Measurements from ENCODE around the gene RAD54L2. TPM values are rescaled to one million over a fixed set of nuclear protein-coding genes. Genes with fewer than 3 reads are reported as not detected.

Gene RAD54L2
- polyA plus RNA-seq, 3 donors = 3.6 to 7.3 (median 3.6) TPM

DNA sequence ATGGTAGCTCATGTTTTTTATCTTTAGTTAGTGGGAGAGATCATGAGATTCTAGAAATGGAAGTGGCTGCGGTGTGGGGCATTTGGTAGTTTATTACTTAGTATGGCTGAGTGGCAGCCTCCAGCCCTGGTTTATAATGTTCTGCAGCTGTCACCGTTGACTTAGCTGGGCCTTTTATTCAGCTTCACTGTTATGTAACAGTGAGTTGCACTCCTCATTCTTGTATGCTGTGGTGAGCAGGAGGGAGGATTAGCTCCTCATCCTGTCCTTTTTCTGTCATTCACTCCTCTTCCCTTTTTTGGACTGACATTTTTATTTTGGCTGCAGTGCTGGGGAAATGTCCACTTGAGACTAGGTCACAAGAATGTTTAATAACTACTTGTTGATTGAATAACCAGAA, 29.5 kb downstream of the RAD54L2 start:
- no peak overlapping the region for H2AFZ ChIP-seq (ENCODE audit: insufficient read depth, low read depth, low read length, poor library complexity, severe bottlenecking)
- intact Hi-C loops (cut with micrococcal nuclease) = no loop called here
- no peaks in the 10 kb centered on the region for H3K27me3 ChIP-seq (ENCODE audit: control insufficient read depth in 2 of 2, insufficient read depth in 2 of 2, low read length in 2 of 2)
- H3K79me2 ChIP-seq (ENCODE audit: insufficient read depth, low read length) = peaks cover 7% of the 10 kb centered on the region
- H3K4me3 ChIP-seq (replicated peaks in 1 of 3; ENCODE audit: low read depth in 2 of 3, low read length in 3 of 3) = no peak overlapping the region
- DNase-seq = peak in 1 of 3 donors; percentile 1
- H3K4me1 ChIP-seq (ENCODE audit: control insufficient read depth in 1 of 2, insufficient read depth in 2 of 2, low read length in 2 of 2) = peaks cover 20% of the 10 kb centered on the region in 2 donors
- Mint-ChIP-seq H3K27me3 (ENCODE audit: low read depth in 3 of 3) (peaks cover 0 to 1% (median 0%) of the 10 kb centered on the region in 3 donors), H3K4me3 (no peak overlapping the region), H3K36me3 (peaks cover 10 to 28% of the 10 kb centered on the region in 2 donors), H3K9me3 (peaks cover 0 to 2% (median 0%) of the 10 kb centered on the region in 7 donors), H3K27ac (peak overlapping the region in 6 of 7 donors; percentile 37 to 81 (median 59)), H3K4me1 (peaks cover 29% of the 10 kb centered on the region)
- 0% methylated on average over 1 of the region's 2 CpGs for WGBS (ENCODE audit: insufficient coverage)
- H3K4me2 ChIP-seq (replicated peaks; ENCODE audit: extremely low read depth, low read length, poor library complexity, severe bottlenecking) = no peak overlapping the region
- TF ChIP-seq, protein P1, sequence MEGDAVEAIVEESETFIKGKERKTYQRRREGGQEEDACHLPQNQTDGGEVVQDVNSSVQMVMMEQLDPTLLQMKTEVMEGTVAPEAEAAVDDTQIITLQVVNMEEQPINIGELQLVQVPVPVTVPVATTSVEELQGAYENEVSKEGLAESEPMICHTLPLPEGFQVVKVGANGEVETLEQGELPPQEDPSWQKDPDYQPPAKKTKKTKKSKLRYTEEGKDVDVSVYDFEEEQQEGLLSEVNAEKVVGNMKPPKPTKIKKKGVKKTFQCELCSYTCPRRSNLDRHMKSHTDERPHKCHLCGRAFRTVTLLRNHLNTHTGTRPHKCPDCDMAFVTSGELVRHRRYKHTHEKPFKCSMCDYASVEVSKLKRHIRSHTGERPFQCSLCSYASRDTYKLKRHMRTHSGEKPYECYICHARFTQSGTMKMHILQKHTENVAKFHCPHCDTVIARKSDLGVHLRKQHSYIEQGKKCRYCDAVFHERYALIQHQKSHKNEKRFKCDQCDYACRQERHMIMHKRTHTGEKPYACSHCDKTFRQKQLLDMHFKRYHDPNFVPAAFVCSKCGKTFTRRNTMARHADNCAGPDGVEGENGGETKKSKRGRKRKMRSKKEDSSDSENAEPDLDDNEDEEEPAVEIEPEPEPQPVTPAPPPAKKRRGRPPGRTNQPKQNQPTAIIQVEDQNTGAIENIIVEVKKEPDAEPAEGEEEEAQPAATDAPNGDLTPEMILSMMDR (IDR thresholded peaks at IDR 0.05) = no peak
- H3K9me3 ChIP-seq (replicated peaks in 1 of 2; ENCODE audit: control insufficient read depth in 1 of 2, insufficient read depth in 1 of 2, low read length in 2 of 2) = no peaks in the 10 kb centered on the region
- H4K20me1 ChIP-seq (ENCODE audit: insufficient read depth, low read length) = peaks cover 5% of the 10 kb centered on the region
- H3K9ac ChIP-seq (ENCODE audit: insufficient read depth, low read length, poor library complexity, severe bottlenecking) = no peak overlapping the region
- H3K36me3 ChIP-seq (replicated peaks in 1 of 2; ENCODE audit: control insufficient read depth in 1 of 2, insufficient read depth in 2 of 2, low read length in 2 of 2) = peaks cover under 1 to 32% of the 10 kb centered on the region in 2 donors
- H3K27ac ChIP-seq (ENCODE audit: low read depth in 1 of 2, low read length in 2 of 2) = peak overlapping the region in 1 of 2 donors; percentile 58

DNA sequence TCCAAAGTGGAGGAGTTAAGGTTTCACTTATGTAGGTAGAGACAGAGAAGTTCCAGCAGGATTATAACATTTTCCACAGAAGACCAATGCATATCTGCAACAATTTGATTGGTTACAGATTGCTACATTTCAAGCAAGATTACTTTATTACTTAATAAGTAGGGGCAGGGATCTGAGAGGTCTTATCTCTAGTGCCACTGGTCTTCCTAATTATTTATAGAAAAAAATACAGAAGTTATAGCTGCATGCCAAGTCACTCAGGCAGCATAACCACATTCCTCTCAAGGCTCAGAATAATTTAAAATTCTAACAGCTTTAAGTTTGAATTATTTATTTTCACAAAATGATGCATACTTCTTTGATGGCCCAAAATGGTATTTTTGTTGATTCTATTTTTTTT, 30.5 kb downstream of the RAD54L2 start:
- peak overlapping the region in 1 of 7 donors; percentile 41 for H3K27ac Mint-ChIP-seq
- H3K4me3 ChIP-seq (replicated peaks in 1 of 3; ENCODE audit: low read depth in 2 of 3, low read length in 3 of 3) = no peak overlapping the region

More for the DNA sequence above, 30.5 kb downstream of the RAD54L2 start:
- peaks cover 0 to 3% (median 0%) of the 10 kb centered on the region in 3 donors for H3K27me3 Mint-ChIP-seq (ENCODE audit: low read depth in 3 of 3)
- intact Hi-C loops (cut with micrococcal nuclease) = no loop called here
- H3K9me3 Mint-ChIP-seq = peaks cover 0 to 2% (median 0%) of the 10 kb centered on the region in 7 donors
- Histone ChIP-seq H3K4me1 (ENCODE audit: control insufficient read depth in 1 of 2, insufficient read depth in 2 of 2, low read length in 2 of 2) (peaks cover 20% of the 10 kb centered on the region in 2 donors), H3K27ac (ENCODE audit: low read depth in 1 of 2, low read length in 2 of 2) (peak overlapping the region in 1 of 2 donors; percentile 58), H3K27me3 (ENCODE audit: control insufficient read depth in 2 of 2, insufficient read depth in 2 of 2, low read length in 2 of 2) (no peaks in the 10 kb centered on the region), H3K4me2 (replicated peaks; ENCODE audit: extremely low read depth, low read length, poor library complexity, severe bottlenecking) (no peak overlapping the region), H2AFZ (ENCODE audit: insufficient read depth, low read depth, low read length, poor library complexity, severe bottlenecking) (no peak overlapping the region), H3K9me3 (replicated peaks in 1 of 2; ENCODE audit: control insufficient read depth in 1 of 2, insufficient read depth in 1 of 2, low read length in 2 of 2) (no peaks in the 10 kb centered on the region), H3K36me3 (replicated peaks in 1 of 2; ENCODE audit: control insufficient read depth in 1 of 2, insufficient read depth in 2 of 2, low read length in 2 of 2) (peaks cover 6 to 28% of the 10 kb centered on the region in 2 donors), H3K79me2 (ENCODE audit: insufficient read depth, low read length) (peaks cover 7% of the 10 kb centered on the region), H4K20me1 (ENCODE audit: insufficient read depth, low read length) (peaks cover 5% of the 10 kb centered on the region), H3K9ac (ENCODE audit: insufficient read depth, low read length, poor library complexity, severe bottlenecking) (peak overlapping the region; percentile 15)
- TF ChIP-seq, protein P1 (IDR thresholded peaks at IDR 0.05) = no peak
- H3K4me3 Mint-ChIP-seq = no peak overlapping the region
- H3K36me3 Mint-ChIP-seq = peaks cover 13 to 32% of the 10 kb centered on the region in 2 donors
- H3K4me1 Mint-ChIP-seq = peaks cover 27% of the 10 kb centered on the region
- no peak for DNase-seq

All from CD14-positive monocyte (primary cell).